ENCODE data around the gene BMP4.

BMP4 gene

DNA sequence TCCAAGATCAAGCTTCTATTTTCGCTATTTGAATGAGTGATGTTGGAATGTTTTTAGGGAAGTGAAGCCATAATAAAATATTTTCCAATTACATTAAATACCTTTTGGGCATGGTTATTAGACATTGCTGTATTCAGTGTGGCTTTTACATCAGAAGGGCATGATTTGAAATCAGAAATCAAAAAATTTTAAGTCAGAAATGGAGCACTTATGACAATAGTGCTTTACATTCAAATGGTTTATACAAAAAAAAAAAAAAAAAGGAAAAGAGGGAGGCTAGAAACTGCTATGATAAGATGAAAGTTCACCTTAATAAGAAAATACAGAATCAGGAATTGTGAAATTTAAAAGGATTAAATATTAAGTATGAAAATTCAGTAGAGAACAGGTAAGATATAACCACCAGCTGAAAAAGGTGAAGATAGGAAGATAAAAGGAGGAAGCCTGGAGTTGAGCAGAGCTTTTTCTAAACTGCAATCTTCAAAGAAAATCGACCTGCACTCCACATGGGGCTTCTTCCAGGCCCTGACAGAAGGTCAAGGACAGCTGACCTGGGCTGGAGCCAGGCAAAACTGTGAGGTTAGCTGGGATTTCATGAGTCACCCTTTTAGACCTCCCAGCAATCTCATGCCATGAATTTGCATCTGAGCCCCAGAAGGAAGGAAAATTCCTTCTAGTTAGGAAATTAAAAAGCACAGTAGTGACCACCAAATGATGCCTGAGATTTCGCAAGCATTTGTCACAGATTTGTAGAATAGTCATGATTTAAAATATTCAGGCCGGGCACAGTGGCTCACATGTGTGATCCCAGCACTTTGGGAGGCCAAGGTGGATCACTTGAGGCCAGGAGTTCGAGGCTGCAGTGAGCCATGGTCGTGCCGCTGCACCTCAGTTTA, 23.4 kb upstream of the BMP4 start:
- no peak for TF ChIP-seq EZH2phosphoT487 (IDR thresholded peaks at IDR 0.05; ENCODE audit: low read depth)
- TF ChIP-seq, protein P1, sequence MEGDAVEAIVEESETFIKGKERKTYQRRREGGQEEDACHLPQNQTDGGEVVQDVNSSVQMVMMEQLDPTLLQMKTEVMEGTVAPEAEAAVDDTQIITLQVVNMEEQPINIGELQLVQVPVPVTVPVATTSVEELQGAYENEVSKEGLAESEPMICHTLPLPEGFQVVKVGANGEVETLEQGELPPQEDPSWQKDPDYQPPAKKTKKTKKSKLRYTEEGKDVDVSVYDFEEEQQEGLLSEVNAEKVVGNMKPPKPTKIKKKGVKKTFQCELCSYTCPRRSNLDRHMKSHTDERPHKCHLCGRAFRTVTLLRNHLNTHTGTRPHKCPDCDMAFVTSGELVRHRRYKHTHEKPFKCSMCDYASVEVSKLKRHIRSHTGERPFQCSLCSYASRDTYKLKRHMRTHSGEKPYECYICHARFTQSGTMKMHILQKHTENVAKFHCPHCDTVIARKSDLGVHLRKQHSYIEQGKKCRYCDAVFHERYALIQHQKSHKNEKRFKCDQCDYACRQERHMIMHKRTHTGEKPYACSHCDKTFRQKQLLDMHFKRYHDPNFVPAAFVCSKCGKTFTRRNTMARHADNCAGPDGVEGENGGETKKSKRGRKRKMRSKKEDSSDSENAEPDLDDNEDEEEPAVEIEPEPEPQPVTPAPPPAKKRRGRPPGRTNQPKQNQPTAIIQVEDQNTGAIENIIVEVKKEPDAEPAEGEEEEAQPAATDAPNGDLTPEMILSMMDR (IDR thresholded peaks at IDR 0.05; ENCODE audit: low read depth, low read length), result no peak
- Histone ChIP-seq H2AFZ (ENCODE audit: low read depth, low read length) (no peak overlapping the region), H3K79me2 (ENCODE audit: low read length) (no peaks in the 10 kb centered on the region), H3K36me3 (replicated peaks; ENCODE audit: low read depth, low read length) (no peaks in the 10 kb centered on the region), H3K4me1 (ENCODE audit: low read length) (peaks cover 8% of the 10 kb centered on the region), H3K9me3 (ENCODE audit: insufficient read depth, low read length) (no peaks in the 10 kb centered on the region), H4K20me1 (ENCODE audit: insufficient read depth, low read length) (no peaks in the 10 kb centered on the region), H3K27me3 (ENCODE audit: low read depth, low read length) (no peaks in the 10 kb centered on the region), H3K4me2 (ENCODE audit: low read length) (no peak overlapping the region), H3K9ac (ENCODE audit: low read length) (no peak overlapping the region), H3K27ac (ENCODE audit: low read length) (no peak overlapping the region), H3K4me3 (ENCODE audit: low read length) (no peak overlapping the region)

DNA sequence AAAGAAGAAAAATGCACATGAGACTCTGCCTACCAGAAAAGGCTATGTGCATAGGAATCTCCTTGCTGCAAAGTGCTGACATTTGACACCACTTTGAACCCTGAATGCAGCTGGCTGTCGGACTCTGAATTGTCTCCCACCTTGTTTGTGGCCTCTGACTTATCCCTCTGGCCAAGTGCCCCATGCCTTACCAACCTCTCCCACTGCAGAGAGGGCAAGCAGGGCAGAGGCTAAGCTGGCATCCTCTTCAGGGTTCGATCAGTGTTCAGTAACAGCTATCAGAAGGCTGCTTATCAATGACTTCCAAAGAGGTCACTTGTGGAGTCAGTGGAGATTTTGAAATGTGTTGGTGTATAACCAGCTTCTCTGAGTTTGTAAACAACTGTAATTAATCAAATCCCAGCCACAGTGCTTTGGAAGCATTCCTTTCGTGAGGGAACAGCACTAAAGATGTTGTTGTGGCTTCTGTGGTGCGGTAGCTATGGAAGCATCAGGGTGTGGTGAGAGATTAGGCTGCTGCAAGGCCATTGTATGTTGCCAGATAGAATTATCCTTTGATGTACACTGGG, 22.6 kb upstream of the BMP4 start:
- Histone ChIP-seq H3K79me2 (ENCODE audit: low read length) (no peaks in the 10 kb centered on the region), H3K9ac (ENCODE audit: low read length) (no peak overlapping the region), H4K20me1 (ENCODE audit: insufficient read depth, low read length) (no peaks in the 10 kb centered on the region), H2AFZ (ENCODE audit: low read depth, low read length) (no peak overlapping the region), H3K27me3 (ENCODE audit: low read depth, low read length) (no peaks in the 10 kb centered on the region), H3K4me3 (ENCODE audit: low read length) (no peak overlapping the region), H3K36me3 (replicated peaks; ENCODE audit: low read depth, low read length) (no peaks in the 10 kb centered on the region), H3K9me3 (ENCODE audit: insufficient read depth, low read length) (no peaks in the 10 kb centered on the region), H3K4me2 (ENCODE audit: low read length) (no peak overlapping the region), H3K27ac (ENCODE audit: low read length) (no peak overlapping the region), H3K4me1 (ENCODE audit: low read length) (peaks cover 11% of the 10 kb centered on the region)
- TF ChIP-seq, protein P1 (IDR thresholded peaks at IDR 0.05; ENCODE audit: low read depth, low read length), result no peak
- no peak for TF ChIP-seq EZH2phosphoT487 (IDR thresholded peaks at IDR 0.05; ENCODE audit: low read depth)

DNA sequence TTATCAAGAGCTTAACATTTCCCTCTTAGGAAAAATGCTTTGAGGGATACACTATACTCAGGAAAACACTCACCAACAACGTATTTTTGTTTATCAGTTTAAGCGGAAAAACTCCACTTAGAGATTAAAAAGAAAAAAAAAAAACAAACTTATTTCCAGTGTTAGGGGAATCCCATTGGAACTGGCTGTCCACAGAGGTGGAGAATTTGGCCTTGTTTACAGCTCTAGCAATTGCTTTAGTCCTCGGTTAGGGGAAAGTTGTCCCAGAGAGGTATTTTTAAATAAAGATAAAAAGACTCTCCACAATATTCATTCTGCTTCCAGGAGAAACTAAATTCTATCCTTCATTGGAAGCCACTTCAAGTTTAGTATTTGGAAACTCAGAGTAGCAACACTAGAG, 21.6 kb upstream of the BMP4 start:
- H2AFZ ChIP-seq (ENCODE audit: low read depth, low read length), result no peak overlapping the region
- no peaks in the 10 kb centered on the region for H3K9me3 ChIP-seq (ENCODE audit: insufficient read depth, low read length)
- H3K4me1 ChIP-seq (ENCODE audit: low read length), result peaks cover 11% of the 10 kb centered on the region
- no peak overlapping the region for H3K27ac ChIP-seq (ENCODE audit: low read length)
- H3K27me3 ChIP-seq (ENCODE audit: low read depth, low read length), result no peaks in the 10 kb centered on the region
- no peaks in the 10 kb centered on the region for H3K79me2 ChIP-seq (ENCODE audit: low read length)
- no peak overlapping the region for H3K4me2 ChIP-seq (ENCODE audit: low read length)
- no peaks in the 10 kb centered on the region for H3K36me3 ChIP-seq (replicated peaks; ENCODE audit: low read depth, low read length)
- H3K9ac ChIP-seq (ENCODE audit: low read length), result no peak overlapping the region
- no peak overlapping the region for H3K4me3 ChIP-seq (ENCODE audit: low read length)
- no peak for TF ChIP-seq EZH2phosphoT487 (IDR thresholded peaks at IDR 0.05; ENCODE audit: low read depth)
- TF ChIP-seq, protein P1 (IDR thresholded peaks at IDR 0.05; ENCODE audit: low read depth, low read length), result no peak
- H4K20me1 ChIP-seq (ENCODE audit: insufficient read depth, low read length), result no peaks in the 10 kb centered on the region

DNA sequence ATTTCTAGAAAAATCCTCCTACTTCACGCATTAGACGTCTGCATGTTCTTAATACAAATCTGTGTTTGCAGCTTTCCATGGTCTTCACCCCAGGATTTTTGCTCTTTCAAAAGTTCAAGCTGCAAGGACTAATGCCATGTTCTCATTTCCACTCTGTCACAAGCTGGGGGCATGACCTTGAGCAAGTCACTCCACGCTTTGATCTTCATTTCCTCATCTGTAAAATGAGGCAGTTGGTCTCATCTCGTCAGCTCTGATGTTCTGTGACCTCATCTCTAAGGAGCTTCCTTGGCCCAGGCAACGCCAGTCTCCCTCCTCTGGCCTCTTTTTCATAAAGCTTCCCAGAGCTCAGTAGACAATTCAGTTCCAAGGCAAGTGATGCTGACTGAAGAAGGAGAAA, 18.8 kb upstream of the BMP4 start:
- H3K4me3 ChIP-seq (ENCODE audit: low read length), result no peak overlapping the region
- no peaks in the 10 kb centered on the region for H3K79me2 ChIP-seq (ENCODE audit: low read length)
- H2AFZ ChIP-seq (ENCODE audit: low read depth, low read length), result peak overlapping the region; percentile 39; the same call in 1 of the 2 replicates
- H3K27me3 ChIP-seq (ENCODE audit: low read depth, low read length), result no peaks in the 10 kb centered on the region
- no peaks in the 10 kb centered on the region for H3K9me3 ChIP-seq (ENCODE audit: insufficient read depth, low read length)
- H4K20me1 ChIP-seq (ENCODE audit: insufficient read depth, low read length), result no peaks in the 10 kb centered on the region
- H3K4me2 ChIP-seq (ENCODE audit: low read length), result peak overlapping the region; percentile 2; the same call in 1 of the 2 replicates
- H3K36me3 ChIP-seq (replicated peaks; ENCODE audit: low read depth, low read length), result no peaks in the 10 kb centered on the region
- H3K4me1 ChIP-seq (ENCODE audit: low read length), result peaks cover 11% of the 10 kb centered on the region
- TF ChIP-seq EZH2phosphoT487 (IDR thresholded peaks at IDR 0.05; ENCODE audit: low read depth), result no peak
- TF ChIP-seq, protein P1 (IDR thresholded peaks at IDR 0.05; ENCODE audit: low read depth, low read length), result no peak
- no peak overlapping the region for H3K9ac ChIP-seq (ENCODE audit: low read length)
- no peak overlapping the region for H3K27ac ChIP-seq (ENCODE audit: low read length)

Data from OCI-LY3 (cell line).